ENCODE results near the gene ACOD1. TPM values are rescaled to one million over a fixed set of nuclear protein-coding genes. Genes with fewer than 3 reads are reported as not detected.

The ACOD1 gene
- total and polyA plus RNA-seq, 8 donors: 0.05 TPM; not detected in 7

- H3K9me3 ChIP-seq: no peaks in the 10 kb centered on the region
- DNase-seq: peak; percentile 96 to 98
- peaks cover 6 to 18% (median 16%) of the 10 kb centered on the region in 4 donors for H3K36me3 ChIP-seq
- H3K4me1 ChIP-seq: peaks cover 15 to 32% (median 23%) of the 10 kb centered on the region in 4 donors
- peak within 1 kb of the TSS; percentile 57 to 88 (median 76) for H3K4me3 ChIP-seq
- intact Hi-C loops (cut with DNase I; ENCODE audit: low total_unique reads): no loop called here
- H3K27ac ChIP-seq: peak within 1 kb of the TSS; percentile 90 to 97 (median 91)
- 0 to 1% (median 0%) methylated on average over 19 to 73 of the region's 73 CpGs for WGBS, 5 donors
- TF ChIP-seq EP300 (IDR thresholded peaks at IDR 0.05) (peak; percentile 20), CTCF (IDR thresholded peaks at IDR 0.05) (peak in 1 of 7 experiments; percentile 21), POLR2A (IDR thresholded peaks at IDR 0.05) (peak in 1 of 4 donors; percentile 88), POLR2AphosphoS5 (IDR thresholded peaks at IDR 0.05) (peak; percentile 98 to 99 (median 99))
- no peaks in the 10 kb centered on the region for H3K27me3 ChIP-seq
These were observed 43.7 kb downstream of the ACOD1 start, which contains the start of gene CLN5 for GRCh38 chr13:76991796-76992547. TSS of gene CLN5 (plus strand) at chr13:76992081. CDS start at chr13:76992099, 18 bp downstream.

GRCh38 chr13:76992548-76993001, 44.3 kb downstream of the ACOD1 start:
- H3K4me3 ChIP-seq: peak overlapping the region; percentile 57 to 88 (median 76)
- H3K27ac ChIP-seq: peak overlapping the region; percentile 90 to 97 (median 91)
- intact Hi-C loops (cut with DNase I; ENCODE audit: low total_unique reads): no loop called here
- H3K9me3 ChIP-seq: no peaks in the 10 kb centered on the region
- peaks cover 7 to 24% (median 21%) of the 10 kb centered on the region in 4 donors for H3K36me3 ChIP-seq
- peak in 1 of 2 donors; percentile 72 for DNase-seq
- H3K27me3 ChIP-seq: no peaks in the 10 kb centered on the region
- peaks cover 15 to 32% (median 24%) of the 10 kb centered on the region in 4 donors for H3K4me1 ChIP-seq
- WGBS, 5 donors: 1 to 2% (median 1%) methylated on average over 20 of the region's 20 CpGs
- TF ChIP-seq POLR2A (IDR thresholded peaks at IDR 0.05): no peak
- no peak for TF ChIP-seq POLR2AphosphoS5 (IDR thresholded peaks at IDR 0.05)
- no peak for TF ChIP-seq CTCF (IDR thresholded peaks at IDR 0.05)
- TF ChIP-seq EP300 (IDR thresholded peaks at IDR 0.05): no peak

- no peak for DNase-seq
- Histone ChIP-seq H3K4me1 (peaks cover 15 to 36% (median 26%) of the 10 kb centered on the region in 4 donors), H3K9me3 (no peaks in the 10 kb centered on the region), H3K27me3 (no peaks in the 10 kb centered on the region), H3K4me3 (peak overlapping the region; percentile 57 to 88 (median 76)), H3K27ac (peak overlapping the region in 4 of 5 donors; percentile 90 to 97 (median 94)), H3K36me3 (peaks cover 7 to 27% (median 24%) of the 10 kb centered on the region in 4 donors)
- intact Hi-C loops (cut with DNase I; ENCODE audit: low total_unique reads): no loop called here
- TF ChIP-seq POLR2A (IDR thresholded peaks at IDR 0.05): no peak
- no peak for TF ChIP-seq CTCF (IDR thresholded peaks at IDR 0.05)
- TF ChIP-seq EP300 (IDR thresholded peaks at IDR 0.05): no peak
- TF ChIP-seq POLR2AphosphoS5 (IDR thresholded peaks at IDR 0.05): no peak
- 23 to 38% (median 30%) methylated on average over 3 of the region's 3 CpGs for WGBS, 5 donors
These were observed 44.7 kb downstream of the ACOD1 start for GRCh38 chr13:76993021-76993420.

- no peaks in the 10 kb centered on the region for H3K27me3 ChIP-seq
- H3K9me3 ChIP-seq: no peaks in the 10 kb centered on the region
- H3K36me3 ChIP-seq: peaks cover 7 to 29% (median 28%) of the 10 kb centered on the region in 4 donors
- no peak for TF ChIP-seq EP300 (IDR thresholded peaks at IDR 0.05)
- TF ChIP-seq POLR2AphosphoS5 (IDR thresholded peaks at IDR 0.05): no peak
- TF ChIP-seq CTCF (IDR thresholded peaks at IDR 0.05): no peak
- TF ChIP-seq POLR2A (IDR thresholded peaks at IDR 0.05): no peak
- intact Hi-C loops (cut with DNase I; ENCODE audit: low total_unique reads): no loop called here
- no peak overlapping the region for H3K4me3 ChIP-seq
- H3K27ac ChIP-seq: peak overlapping the region in 2 of 5 donors; percentile 14 to 97
- H3K4me1 ChIP-seq: peaks cover 15 to 39% (median 28%) of the 10 kb centered on the region in 4 donors
- no peak for DNase-seq
- WGBS, 5 donors: 75 to 85% (median 80%) methylated on average over 5 of the region's 5 CpGs
These were observed 45.2 kb downstream of the ACOD1 start for GRCh38 chr13:76993473-76993872.
